Astrocyte of the cerebellum (primary cell): ENCODE results near the gene ULBP3.

ENCODE experiments used
- DNase-seq: peaks from one replicate; pipeline ENCODE4 v3.0.0-alpha.2; 2011; ENCODE audit warnings: low read depth
- H3K4me3 ChIP-seq: 2 replicates; pipeline ENCODE4 v1.5.1; 2011; ENCODE audit warnings: mild to moderate bottlenecking, low read depth, low read length, moderate library complexity
- in situ Hi-C: cut with HindIII; loops from 2 replicates; pipeline ENCODE4 v1.10.0; 2017; ENCODE audit warnings: low sequenced_read_pairs
- TF ChIP-seq, protein P1 (sequence below): IDR thresholded peaks from 2 replicates; pipeline ENCODE4 v1.5.1; 2012; ENCODE audit warnings: low read length, low read depth, moderate library complexity, mild to moderate bottlenecking; ENCODE audit errors: missing control alignments

ULBP3 gene

DNA sequence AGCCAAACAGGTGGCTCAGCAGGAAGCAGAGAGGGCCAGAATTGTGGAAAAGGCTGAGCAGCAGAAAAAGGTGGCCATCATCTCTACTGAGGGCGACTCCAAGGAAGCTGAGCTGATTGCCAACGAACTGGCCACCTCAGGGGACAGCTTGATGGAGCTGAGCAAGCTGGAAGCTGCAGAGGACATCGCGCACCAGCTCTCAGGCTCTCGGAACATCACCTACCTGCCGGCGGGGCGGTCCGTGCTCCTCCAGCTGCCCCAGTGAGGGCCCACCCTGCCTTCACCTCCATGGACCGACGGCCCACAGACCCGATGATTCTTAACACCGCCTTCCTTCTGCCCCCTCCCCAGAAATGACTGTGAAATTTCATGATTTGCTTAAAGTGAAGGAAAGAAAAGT, 25.8 kb downstream of the ULBP3 start:
- H3K4me3 ChIP-seq, result no peak overlapping the region
- in situ Hi-C loops, result no loop called here
- TF ChIP-seq, protein P1, sequence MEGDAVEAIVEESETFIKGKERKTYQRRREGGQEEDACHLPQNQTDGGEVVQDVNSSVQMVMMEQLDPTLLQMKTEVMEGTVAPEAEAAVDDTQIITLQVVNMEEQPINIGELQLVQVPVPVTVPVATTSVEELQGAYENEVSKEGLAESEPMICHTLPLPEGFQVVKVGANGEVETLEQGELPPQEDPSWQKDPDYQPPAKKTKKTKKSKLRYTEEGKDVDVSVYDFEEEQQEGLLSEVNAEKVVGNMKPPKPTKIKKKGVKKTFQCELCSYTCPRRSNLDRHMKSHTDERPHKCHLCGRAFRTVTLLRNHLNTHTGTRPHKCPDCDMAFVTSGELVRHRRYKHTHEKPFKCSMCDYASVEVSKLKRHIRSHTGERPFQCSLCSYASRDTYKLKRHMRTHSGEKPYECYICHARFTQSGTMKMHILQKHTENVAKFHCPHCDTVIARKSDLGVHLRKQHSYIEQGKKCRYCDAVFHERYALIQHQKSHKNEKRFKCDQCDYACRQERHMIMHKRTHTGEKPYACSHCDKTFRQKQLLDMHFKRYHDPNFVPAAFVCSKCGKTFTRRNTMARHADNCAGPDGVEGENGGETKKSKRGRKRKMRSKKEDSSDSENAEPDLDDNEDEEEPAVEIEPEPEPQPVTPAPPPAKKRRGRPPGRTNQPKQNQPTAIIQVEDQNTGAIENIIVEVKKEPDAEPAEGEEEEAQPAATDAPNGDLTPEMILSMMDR, result no peak
- no peak for DNase-seq

DNA sequence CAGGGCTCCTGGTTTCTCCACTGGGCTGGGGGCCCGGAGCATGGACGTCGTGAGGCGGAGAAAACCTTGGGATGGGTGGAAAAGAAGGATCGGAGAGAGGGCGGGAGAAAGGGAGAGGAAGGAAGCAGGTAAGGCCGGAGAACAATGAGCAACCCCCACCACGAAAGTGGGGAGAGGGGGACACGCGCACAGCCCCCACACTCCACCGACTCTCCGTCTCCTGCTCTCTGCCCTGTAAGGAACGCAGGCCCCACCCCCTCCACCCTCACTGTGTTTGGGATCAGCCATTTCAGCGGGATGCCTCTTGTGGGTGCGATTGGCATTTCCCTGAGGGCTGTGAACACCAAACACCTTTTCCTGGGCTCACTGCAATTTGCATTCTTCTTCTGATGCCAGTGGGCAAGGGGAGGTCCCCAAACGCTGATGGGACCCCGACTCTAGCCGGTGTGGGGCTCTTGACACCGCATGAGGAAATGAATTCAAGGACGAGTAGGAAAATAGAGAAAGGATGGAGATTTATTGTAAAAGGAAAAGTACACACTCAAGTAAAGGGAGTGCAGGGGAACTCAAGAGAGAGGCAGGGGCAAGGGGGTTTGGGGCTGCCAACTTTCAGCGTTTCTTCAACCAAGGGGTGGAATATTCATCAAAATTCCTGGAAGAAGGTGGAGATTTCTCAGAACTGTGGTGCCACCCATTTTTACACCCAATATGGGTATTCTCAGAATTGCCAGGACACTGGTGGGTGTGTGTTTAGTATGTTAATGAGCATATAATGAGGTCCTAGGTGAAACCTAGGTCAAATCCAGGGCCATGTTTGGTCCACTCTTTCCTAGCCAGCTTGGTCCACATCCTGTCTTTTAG, 30.5 kb downstream of the ULBP3 start:
- in situ Hi-C loops, result no loop called here
- H3K4me3 ChIP-seq, result no peak overlapping the region
- DNase-seq, result no peak
- TF ChIP-seq, protein P1, result no peak

DNA sequence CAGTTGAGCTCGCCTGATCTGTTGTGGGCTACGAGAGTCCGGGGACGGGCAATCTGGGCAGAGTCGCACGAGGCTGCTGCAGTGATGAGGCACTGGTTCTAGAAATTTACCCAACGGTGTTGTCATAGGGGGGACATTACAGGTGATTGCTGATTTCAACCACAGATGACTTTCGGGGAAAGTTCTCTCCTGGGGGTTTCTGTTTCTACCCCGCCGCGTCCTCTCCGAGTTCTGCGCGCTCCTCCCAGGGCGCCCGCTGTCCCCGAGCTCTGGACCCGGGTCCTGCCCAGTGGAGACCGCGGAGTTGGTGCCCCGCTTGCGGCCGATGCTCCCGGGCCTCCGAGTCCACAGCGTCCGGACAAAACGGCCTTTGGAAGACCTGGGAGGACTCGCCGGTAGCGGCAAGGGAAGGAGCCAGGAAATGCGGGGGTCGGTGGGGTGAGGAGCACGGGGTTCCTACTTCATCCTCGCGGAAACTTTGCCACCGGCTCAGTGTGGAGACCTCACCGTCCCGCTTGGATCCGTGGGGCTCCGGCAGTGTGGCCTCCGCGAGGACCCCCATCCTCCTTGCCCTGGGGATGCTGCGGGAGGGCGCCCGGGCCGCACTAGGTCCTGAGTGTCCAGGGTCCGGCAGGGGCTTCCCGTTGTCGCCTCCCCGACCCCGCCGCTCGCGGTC, 31.3 kb downstream of the ULBP3 start:
- peak overlapping the region; percentile 6 for H3K4me3 ChIP-seq
- TF ChIP-seq, protein P1, result no peak
- no peak for DNase-seq
- in situ Hi-C loops, result no loop called here

DNA sequence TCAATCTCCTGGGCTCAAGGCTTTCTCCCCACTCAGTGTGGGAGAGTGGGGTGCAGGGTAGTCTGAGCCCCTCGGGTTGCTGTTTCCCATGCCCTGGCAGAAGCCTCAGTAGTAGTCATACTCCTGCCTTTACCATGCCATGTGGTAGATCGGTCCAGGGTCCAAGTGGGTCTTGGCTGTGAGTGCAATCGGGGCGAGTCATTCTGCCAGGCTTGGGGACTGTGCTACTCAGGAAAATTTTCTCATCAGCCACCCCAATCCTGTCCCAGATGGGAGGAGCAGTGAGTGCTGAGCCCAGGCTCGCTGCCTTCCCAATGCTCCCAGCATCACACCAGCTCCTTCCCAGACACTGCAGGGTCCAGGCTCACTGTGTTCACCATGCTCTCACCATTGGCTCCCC, 32.8 kb downstream of the ULBP3 start:
- H3K4me3 ChIP-seq, result no peak overlapping the region
- DNase-seq, result no peak
- in situ Hi-C loops, result no loop called here
- TF ChIP-seq, protein P1, result no peak

DNA sequence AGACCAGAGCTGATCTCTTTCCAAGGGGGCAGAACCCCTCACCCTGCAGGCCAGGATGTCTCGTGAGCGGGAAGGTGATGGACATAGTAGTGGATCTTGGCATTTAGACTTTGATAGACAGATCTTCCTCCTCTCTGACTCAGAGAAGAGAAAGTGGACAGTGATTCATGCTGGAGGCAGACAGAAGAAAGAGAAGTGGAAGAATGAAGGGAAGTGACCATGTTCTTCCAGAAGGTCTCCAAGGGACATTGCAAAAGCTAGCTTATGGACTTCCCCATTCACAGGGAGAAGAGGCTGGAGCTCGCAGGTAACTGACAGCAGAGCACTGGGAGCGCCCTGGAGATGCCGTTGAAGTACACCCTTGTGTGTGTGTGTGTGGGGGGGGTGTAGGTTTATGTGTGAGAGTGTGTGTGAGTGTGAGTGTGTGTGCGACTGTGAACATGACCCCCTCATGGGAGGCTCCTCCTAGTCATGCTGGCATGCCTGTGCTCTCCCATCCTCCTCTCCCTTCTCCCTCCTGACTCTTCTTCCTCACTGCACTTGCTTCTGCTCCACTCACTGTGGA, 35.6 kb downstream of the ULBP3 start:
- TF ChIP-seq, protein P1, result no peak
- in situ Hi-C loops, result no loop called here
- H3K4me3 ChIP-seq, result no peak overlapping the region
- no peak for DNase-seq

DNA sequence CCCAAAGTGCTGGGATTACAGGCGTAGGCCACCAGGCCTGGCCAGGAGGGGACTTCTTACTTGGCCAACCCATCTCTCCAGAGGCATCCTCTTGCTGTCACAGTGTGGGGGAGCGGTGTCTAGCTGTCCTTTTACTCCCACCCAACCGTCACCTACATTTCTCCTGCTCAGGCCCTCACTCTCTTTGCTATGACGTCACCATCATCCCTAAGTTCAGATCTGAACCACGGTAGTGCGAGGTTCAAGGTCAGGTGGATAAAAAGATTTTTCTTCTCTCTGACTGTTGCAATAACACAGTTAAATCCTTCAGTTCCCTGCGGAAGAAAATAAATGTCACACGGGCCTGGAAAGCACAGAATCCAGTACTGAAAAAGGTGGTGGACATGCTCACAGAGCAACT, 36.3 kb downstream of the ULBP3 start:
- no peak overlapping the region for H3K4me3 ChIP-seq
- TF ChIP-seq, protein P1, result no peak
- in situ Hi-C loops, result no loop called here
- DNase-seq, result no peak
